Right atrium auricular region (tissue), 2 donors: Measurements from ENCODE around the gene CDK5. TPM values are rescaled to one million over a fixed set of nuclear protein-coding genes. Genes with fewer than 3 reads are reported as not detected.
A peak's percentile ranks its signal among the peaks of the same experiment; 100 is the strongest.

Source experiments
- DNase-seq: peaks from one replicate; pipeline ENCODE4 v3.0.0-alpha.2; 2019; ENCODE audit warnings: low spot score
- H3K27ac ChIP-seq, 2 donors: fragments of 200-600 bp; sonication (generic); 1 replicate in 1 of 2; 2 replicates in 1 of 2; pipeline ENCODE4 v1.5.1; 2016 to 2019
- H3K27me3 ChIP-seq, 2 donors: fragments of 200-600 bp; sonication (generic); one replicate each; pipeline versions ENCODE4 v1.5.1 to v1.6.0; 2017 to 2019
- H3K36me3 ChIP-seq: fragments of 200-600 bp; sonication (generic); one replicate; pipeline ENCODE4 v1.5.1; 2016
- H3K4me1 ChIP-seq, 2 donors: fragments of 200-600 bp; sonication (generic); one replicate each; pipeline versions ENCODE4 v1.5.1 to v1.6.0; 2017 to 2019
- H3K4me3 ChIP-seq, 2 donors: fragments of 200-600 bp; sonication (generic); 1 replicate in 1 of 2; 2 replicates in 1 of 2; pipeline ENCODE4 v1.5.1; 2017 to 2019; ENCODE audit warnings: mild to moderate bottlenecking in 1 of 2, moderate library complexity in 1 of 2
- H3K9me3 ChIP-seq, 2 donors: fragments of 200-600 bp; sonication (generic); one replicate each; pipeline ENCODE4 v1.5.1; 2019
- CTCF ChIP-seq, 2 donors: fragments of 200-600 bp; sonication (generic); IDR thresholded peaks; one replicate each; pipeline ENCODE4 v1.5.1; 2019; ENCODE audit warnings: antibody characterized with exemption in 2 of 2
- total RNA-seq, 2 donors: library from RNA; depleted of rRNA; stranded (reverse); fragments of >200 nt; gene quantifications; one replicate each; pipeline ENCODE4 v1.1.0, GENCODE V29; 2016

Gene CDK5
- total RNA-seq, 2 donors from 2014 or later = 4.4 to 4.9 TPM

- peaks cover 40% of the 10 kb centered on the region for H3K36me3 ChIP-seq
- no peak for DNase-seq
- no peaks in the 10 kb centered on the region for H3K9me3 ChIP-seq
- peak overlapping the region; percentile 53 to 96 for H3K27ac ChIP-seq
- no peak overlapping the region for H3K4me3 ChIP-seq
- no peak for TF ChIP-seq CTCF (IDR thresholded peaks at IDR 0.05)
- H3K27me3 ChIP-seq = no peaks in the 10 kb centered on the region
- peaks cover 0 to 58% of the 10 kb centered on the region in 2 donors for H3K4me1 ChIP-seq
These were observed 20.1 kb upstream of the CDK5 start for GRCh38 chr7:151077705-151078232.

GRCh38 chr7:151076863-151077704 is 19.4 kb upstream of the CDK5 start:
- peaks cover 0 to 51% of the 10 kb centered on the region in 2 donors for H3K4me1 ChIP-seq
- H3K27me3 ChIP-seq = no peaks in the 10 kb centered on the region
- no peaks in the 10 kb centered on the region for H3K9me3 ChIP-seq
- H3K27ac ChIP-seq = peak overlapping the region; percentile 53 to 96
- H3K4me3 ChIP-seq = no peak overlapping the region
- peaks cover 46% of the 10 kb centered on the region for H3K36me3 ChIP-seq
- peak in 1 of 2 donors; percentile 25 for TF ChIP-seq CTCF (IDR thresholded peaks at IDR 0.05)
- no peak for DNase-seq

GRCh38 chr7:151075978-151076426 is 18.3 kb upstream of the CDK5 start:
- no peak overlapping the region for H3K4me3 ChIP-seq
- H3K9me3 ChIP-seq = no peaks in the 10 kb centered on the region
- no peaks in the 10 kb centered on the region for H3K27me3 ChIP-seq
- TF ChIP-seq CTCF (IDR thresholded peaks at IDR 0.05) = no peak
- no peak for DNase-seq
- peaks cover 0 to 40% of the 10 kb centered on the region in 2 donors for H3K4me1 ChIP-seq
- no peak overlapping the region for H3K27ac ChIP-seq
- peaks cover 57% of the 10 kb centered on the region for H3K36me3 ChIP-seq

GRCh38 chr7:151075662-151075971 is 17.9 kb upstream of the CDK5 start:
- Histone ChIP-seq H3K9me3 (no peaks in the 10 kb centered on the region), H3K4me1 (peaks cover 0 to 38% of the 10 kb centered on the region in 2 donors), H3K27ac (no peak overlapping the region), H3K36me3 (peaks cover 60% of the 10 kb centered on the region), H3K27me3 (no peaks in the 10 kb centered on the region), H3K4me3 (no peak overlapping the region)
- TF ChIP-seq CTCF (IDR thresholded peaks at IDR 0.05) = no peak
- no peak for DNase-seq

GRCh38 chr7:151074817-151075661 is 17.3 kb upstream of the CDK5 start:
- Histone ChIP-seq H3K9me3 (no peaks in the 10 kb centered on the region), H3K4me1 (peaks cover 0 to 38% of the 10 kb centered on the region in 2 donors), H3K36me3 (peaks cover 66% of the 10 kb centered on the region), H3K4me3 (no peak overlapping the region), H3K27ac (no peak overlapping the region), H3K27me3 (no peaks in the 10 kb centered on the region)
- DNase-seq = no peak
- TF ChIP-seq CTCF (IDR thresholded peaks at IDR 0.05) = no peak
